Myocyte (in vitro differentiated cells): ENCODE results near the gene ENDOU. TPM values are rescaled to one million over a fixed set of nuclear protein-coding genes. Genes with fewer than 3 reads are reported as not detected.

Source experiments
- DNase-seq: peaks from one replicate; pipeline ENCODE4 v3.0.0-alpha.2; 2012; ENCODE audit warnings: low read depth
- total RNA-seq: library from RNA; depleted of rRNA; stranded (reverse); fragments of >200 nt; gene quantifications from 2 replicates; pipeline ENCODE4 v1.2.3, GENCODE V29; 2014

The ENDOU gene
- total RNA-seq, 1 donor from 2014 or later = not detected

- DNase-seq = no peak
Observed at GRCh38 chr12:47722136-47722834, 3.0 kb downstream of the ENDOU start.

DNA sequence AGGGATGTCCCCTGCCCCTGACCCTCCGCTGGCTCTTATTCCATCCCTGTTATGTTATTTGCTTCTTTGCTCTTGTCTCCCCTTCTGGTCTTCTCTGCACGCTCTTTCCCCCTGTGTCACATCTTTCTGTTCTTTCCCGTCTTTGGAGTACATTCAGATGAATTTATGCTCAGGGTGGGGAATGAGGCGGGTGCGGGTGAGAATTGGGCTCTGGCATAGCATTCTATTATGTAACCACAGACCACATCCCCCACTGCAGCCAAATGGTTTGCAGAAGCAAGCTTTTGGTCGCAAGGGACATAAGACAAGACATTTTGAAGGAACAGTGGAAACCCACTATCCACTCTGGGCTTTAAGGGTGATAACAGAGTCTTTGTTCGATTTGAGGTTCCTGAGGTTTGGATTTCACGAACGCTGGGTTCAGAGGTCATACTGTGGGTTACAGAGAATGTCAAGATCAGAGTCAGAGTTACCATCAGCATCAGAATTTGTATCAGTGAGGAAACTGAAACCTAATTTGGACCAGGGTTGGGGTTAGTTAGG is 3.8 kb downstream of the ENDOU start:
- DNase-seq = no peak

GRCh38 chr12:47718531-47718930 is 6.8 kb downstream of the ENDOU start:
- no peak for DNase-seq

DNA sequence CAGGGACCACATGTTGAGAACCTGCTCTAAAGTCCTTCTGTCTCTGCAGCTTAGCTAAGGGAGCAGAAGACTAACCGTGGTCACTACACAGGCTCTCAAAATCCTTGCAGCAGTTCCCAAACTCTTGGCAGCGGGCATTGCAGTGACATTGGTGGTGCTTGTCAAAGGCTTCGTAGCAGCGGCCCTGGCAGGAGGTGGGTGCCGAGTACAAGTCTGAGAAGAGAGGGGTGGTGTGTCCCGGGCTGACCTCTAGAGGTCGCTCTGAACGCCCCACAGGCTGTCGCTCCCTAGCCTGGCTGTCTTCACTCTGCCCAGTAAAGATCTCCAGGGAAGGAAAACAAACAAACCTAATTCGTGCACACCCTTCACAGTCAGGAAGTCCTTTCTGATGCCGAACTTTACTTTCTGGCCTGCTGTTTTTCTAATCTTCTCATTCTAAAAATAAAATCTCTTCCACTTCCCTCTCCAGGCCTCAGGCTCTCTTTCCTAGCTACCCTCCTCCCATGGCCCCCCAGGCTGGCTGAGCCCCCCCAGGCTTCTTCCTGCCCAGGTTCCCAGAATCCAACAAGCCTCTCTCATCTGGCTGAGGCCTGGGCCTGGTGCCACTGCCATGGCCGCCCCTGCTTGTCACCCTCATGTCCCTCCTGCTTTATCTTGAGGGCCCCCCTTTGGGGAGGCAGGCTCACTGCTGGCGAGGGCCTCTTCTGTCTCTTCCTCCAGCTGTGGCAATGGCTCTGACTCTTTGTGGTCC is 7.7 kb downstream of the ENDOU start:
- DNase-seq = peak; percentile 79

DNA sequence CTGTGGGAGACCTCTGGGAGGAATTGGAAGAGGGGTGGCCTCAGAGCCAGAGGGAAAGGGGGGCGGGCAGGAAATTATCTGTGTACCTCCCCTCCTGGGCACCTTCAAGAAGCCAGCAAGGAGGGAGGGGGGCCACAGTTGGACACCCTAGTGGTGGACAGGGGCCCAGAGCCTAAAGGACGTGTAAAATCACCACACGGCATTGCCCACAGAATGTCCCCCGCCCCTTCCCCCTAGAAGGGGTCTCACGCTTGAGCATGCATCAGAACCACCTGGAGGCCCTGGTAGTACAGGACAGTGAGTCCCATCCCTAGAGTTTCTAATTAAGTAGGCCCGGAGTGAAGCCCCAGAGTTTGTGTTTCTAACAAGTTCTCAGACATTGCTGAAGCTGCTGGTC is 8.2 kb downstream of the ENDOU start:
- no peak for DNase-seq

DNA sequence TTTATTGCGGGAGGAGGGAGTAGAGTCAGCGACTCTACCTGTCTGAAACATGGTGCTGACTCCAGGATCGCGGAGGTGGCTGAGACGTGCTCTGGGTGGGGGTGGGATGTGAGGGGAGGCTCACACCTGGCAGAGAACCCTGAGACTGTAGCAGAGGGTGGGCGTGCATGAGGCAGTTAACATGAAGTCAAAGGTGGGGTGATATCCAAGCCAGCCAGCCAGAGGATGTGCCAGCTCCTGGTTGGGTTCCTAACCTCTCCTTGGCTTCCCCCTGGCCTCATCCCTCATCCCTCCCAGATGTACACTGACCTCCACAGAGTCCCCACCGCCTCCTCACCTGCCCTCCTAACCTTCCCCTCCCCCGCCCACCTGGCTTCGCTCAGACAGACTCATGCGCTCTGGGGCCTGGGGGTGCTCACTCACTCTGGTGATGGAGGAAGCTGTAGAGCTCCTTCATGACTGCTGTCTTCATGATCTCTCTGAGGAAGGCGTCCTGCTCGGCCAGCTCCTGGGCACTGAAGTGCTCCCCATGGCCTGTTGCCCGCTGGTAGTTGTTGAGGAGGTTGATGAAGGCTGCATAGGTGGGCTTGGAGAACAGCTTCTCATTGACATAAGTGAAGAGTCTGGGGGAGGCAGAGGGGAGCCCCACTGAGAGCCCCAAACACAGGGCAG is 9.3 kb downstream of the ENDOU start:
- DNase-seq = no peak

- DNase-seq = peak; percentile 81
Observed at GRCh38 chr12:47715393-47715876, 9.9 kb downstream of the ENDOU start.

- DNase-seq = no peak
Observed at GRCh38 chr12:47714826-47715386, 10.4 kb downstream of the ENDOU start.

DNA sequence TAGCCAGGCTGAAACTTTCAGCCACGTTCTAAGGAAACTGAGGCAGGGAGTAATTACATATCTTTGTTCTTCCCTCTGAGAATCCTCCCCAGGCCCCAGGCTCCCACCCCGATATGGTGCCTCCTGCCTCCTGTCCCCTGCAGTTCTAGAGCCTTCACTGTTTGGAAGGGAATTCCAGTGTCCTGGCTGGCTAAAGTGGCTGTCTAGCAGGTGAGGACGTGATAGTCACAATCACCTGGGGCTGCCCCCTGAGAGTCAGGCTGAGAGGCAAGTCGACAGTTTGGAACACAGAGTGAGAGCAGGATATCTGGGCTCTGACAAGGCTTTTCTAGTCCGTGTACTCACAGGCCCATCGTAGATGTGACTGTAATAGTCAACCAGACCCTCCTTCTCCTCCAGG is 13.1 kb downstream of the ENDOU start:
- no peak for DNase-seq

DNA sequence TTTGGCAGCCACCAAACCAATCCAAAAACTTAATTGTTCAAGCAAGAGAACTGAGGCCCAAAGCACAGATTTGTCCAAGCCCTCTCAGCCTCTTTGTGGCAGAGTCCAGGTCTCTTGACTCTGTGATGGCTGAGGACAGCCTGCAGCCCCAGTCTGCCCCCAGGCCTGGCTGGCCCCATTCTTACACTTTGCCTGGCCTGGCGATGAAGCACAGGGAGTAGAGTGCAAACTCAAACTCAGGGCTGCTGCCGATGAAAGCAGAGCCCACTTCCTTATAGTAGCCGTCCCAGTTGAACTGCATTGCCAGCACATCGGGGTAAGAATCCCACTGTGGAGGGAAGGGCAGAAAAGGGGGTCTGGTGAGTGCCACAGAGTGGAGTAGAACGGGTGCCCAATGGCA is 13.8 kb downstream of the ENDOU start:
- no peak for DNase-seq

- no peak for DNase-seq
Observed at GRCh38 chr12:47710278-47710677, 15.0 kb downstream of the ENDOU start.

DNA sequence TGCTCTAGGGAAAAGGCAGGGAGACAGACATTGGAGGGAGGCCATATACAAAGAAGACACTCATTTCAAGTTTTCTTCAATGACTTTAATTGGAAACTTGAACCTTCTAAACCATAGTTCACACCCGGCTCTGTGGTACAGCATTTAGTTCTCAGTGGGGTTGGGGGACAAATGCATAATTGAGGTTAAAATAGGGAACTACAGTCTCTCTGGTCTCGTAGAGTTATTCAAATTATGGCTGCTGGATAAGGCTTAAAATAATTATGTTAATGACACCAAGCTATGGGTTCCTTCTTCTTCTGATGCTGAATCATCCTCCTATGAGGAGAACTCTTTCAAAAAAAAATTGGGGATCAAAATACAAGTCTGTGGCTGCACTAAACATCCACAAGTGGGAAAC is 15.6 kb downstream of the ENDOU start:
- no peak for DNase-seq

GRCh38 chr12:47709237-47709636 is 16.1 kb downstream of the ENDOU start:
- no peak for DNase-seq

GRCh38 chr12:47707905-47708543 is 17.3 kb downstream of the ENDOU start:
- no peak for DNase-seq

- no peak for DNase-seq
Observed at GRCh38 chr12:47707355-47707754, 17.9 kb downstream of the ENDOU start.

DNA sequence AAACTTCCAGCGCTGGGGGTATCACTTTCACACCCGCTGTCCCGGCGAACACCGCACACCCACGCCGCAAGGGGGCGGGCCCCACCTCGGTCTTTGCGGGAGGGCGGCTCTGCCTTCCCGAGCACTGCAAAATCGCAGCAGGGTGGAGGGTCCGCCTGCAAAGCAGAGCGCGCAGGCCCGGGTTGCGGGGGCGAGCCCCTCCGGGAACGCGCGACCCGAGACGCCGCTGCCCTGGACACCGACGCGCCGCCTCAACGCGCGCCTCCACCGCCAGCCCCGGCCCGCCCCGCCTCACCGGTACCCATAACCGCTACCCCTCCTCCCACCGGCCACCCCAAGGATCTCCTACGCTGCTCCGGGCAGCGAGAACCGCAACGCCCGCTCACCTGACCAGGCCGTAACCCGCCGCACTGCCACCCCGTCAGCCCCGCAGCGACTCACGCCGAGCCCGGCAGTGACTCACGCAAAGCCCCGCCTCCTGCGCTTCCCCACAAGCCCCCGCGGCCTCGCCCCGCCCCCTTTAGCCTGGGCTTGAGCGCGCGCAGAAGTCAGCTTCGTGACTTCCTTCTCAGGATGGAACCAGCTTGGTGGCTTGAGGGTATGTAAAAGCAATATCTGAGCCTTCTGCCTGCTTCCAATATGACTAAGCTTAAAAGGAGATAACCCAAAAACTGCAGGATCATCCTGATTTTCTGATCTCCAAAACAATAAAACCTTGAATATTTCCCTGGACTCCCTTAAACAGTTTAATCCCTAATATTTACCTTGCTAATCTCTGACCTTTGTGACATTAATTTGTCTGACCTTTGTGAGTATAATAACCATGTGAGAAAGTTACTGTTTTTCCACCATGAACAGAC is 19.5 kb downstream of the ENDOU start, which contains the start of gene RPAP3:
Gene RPAP3 (minus strand): TSS at position 465 of the 860 bp plus-strand sequence. CDS start 3,190 bp downstream, outside the sequence.
- DNase-seq = peak; percentile 95

DNA sequence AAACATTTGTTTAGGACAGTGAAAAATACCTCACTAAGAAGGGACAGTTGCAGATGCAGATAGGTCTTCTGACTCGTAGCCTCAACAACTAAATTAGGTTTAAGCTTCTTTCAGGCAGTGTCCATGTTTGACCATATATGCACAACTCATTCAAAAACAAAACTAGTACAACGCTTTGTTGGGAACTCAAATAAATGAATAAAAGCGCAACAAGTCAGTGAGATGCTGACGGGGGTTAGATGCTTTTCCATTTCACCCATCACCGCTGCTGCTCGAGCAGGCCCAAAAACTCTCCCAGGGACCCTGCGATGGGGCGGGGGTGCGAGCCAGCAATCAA is 20.1 kb downstream of the ENDOU start:
- no peak for DNase-seq

- no peak for DNase-seq
Observed at GRCh38 chr12:47704719-47705118, 20.6 kb downstream of the ENDOU start.

DNA sequence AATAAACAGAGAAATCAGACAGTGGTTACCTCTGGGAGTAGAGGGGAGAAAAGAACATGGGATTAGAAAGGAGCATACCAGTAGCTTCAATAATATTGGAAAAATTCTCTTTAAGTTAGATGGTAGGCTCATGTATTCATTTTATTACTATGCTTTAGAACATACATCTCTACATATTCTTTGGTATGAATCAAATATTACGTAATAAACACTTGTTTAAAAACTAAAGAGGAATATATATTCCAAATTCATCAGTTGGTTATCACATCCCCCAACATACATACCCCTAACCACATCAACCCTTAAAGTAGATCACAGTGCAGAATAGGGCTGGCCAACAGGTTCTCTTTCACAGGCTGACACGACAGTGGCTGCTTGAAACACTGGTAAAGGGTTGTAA is 25.0 kb downstream of the ENDOU start:
- no peak for DNase-seq

DNA sequence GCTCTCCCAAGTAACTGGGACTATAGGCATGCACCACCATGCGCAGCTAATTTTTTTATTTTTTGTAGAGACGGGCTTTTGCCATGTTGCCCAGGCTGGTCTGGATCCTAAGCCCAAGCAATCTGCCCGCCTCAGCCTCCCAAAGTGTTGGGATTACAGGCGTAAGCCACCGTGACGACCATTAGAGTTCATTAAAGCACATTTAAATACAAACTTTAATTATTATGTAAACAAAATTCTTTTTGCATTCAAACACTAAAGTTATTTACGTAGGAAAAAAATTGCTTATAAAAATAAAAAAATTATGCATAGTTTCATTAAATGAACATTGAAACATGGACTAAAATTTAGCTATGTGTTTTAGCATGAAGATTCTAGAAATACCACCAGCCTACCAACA is 26.7 kb downstream of the ENDOU start:
- DNase-seq = no peak
